BE2C (cell line): ENCODE data around the gene STRIP1.

Experiments
- DNase-seq: peaks from one replicate; pipeline ENCODE4 v3.0.0-alpha.2; 2020
- H3K27me3 ChIP-seq: fragments of 250-450 bp; sonication (Bioruptor Pico); 2 replicates; pipeline ENCODE4 v1.5.1; 2020; ENCODE audit warnings: mild to moderate bottlenecking
- H3K36me3 ChIP-seq: fragments of 250-450 bp; sonication (Bioruptor Pico); 2 replicates; pipeline ENCODE4 v1.5.1; 2020; ENCODE audit warnings: mild to moderate bottlenecking
- H3K4me1 ChIP-seq: fragments of 250-450 bp; sonication (Bioruptor Pico); 2 replicates; pipeline ENCODE4 v1.5.1; 2020
- H3K4me3 ChIP-seq: 2 replicates; pipeline ENCODE4 v1.5.1; 2011; ENCODE audit warnings: low read depth, low read length
- H3K9me3 ChIP-seq: fragments of 250-450 bp; sonication (Bioruptor Pico); 2 replicates; pipeline ENCODE4 v1.5.1; 2020
- TF ChIP-seq, protein P1 (sequence below): IDR thresholded peaks from 2 replicates; pipeline ENCODE4 v1.5.1; 2012; ENCODE audit warnings: mild to moderate bottlenecking, low read depth, low read length

The STRIP1 gene

DNA sequence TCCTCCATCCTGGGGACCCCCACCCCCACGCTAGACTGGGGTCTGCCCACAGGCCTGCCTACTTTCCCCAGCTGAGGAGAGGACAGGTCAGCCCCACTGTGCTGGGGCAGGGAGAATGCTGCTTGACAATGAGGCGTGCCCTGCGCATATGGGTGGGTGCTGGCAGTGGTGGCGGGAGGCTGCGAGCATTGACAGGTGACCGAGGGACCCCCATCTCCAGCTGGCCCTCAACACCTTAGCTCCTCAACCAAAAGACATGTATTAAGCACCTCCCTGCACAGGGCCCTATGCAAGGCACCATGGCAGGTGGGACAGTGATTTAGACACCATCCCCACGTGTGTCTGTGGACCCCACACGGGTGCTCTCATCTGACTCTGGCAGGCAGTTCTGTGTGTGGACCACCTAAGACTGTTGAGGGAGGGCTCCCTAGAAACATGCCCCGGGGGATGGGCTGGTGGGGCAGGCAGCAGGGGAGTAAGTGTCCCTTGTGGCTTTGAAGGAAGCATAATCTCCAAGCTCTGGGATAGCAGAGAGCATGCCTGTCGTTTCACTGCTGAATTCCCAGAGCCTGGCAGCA is 54.4 kb downstream of the STRIP1 start:
- H3K4me1 ChIP-seq: peaks cover 6% of the 10 kb centered on the region
- H3K4me3 ChIP-seq: no peak overlapping the region
- TF ChIP-seq, protein P1, sequence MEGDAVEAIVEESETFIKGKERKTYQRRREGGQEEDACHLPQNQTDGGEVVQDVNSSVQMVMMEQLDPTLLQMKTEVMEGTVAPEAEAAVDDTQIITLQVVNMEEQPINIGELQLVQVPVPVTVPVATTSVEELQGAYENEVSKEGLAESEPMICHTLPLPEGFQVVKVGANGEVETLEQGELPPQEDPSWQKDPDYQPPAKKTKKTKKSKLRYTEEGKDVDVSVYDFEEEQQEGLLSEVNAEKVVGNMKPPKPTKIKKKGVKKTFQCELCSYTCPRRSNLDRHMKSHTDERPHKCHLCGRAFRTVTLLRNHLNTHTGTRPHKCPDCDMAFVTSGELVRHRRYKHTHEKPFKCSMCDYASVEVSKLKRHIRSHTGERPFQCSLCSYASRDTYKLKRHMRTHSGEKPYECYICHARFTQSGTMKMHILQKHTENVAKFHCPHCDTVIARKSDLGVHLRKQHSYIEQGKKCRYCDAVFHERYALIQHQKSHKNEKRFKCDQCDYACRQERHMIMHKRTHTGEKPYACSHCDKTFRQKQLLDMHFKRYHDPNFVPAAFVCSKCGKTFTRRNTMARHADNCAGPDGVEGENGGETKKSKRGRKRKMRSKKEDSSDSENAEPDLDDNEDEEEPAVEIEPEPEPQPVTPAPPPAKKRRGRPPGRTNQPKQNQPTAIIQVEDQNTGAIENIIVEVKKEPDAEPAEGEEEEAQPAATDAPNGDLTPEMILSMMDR: no peak

DNA sequence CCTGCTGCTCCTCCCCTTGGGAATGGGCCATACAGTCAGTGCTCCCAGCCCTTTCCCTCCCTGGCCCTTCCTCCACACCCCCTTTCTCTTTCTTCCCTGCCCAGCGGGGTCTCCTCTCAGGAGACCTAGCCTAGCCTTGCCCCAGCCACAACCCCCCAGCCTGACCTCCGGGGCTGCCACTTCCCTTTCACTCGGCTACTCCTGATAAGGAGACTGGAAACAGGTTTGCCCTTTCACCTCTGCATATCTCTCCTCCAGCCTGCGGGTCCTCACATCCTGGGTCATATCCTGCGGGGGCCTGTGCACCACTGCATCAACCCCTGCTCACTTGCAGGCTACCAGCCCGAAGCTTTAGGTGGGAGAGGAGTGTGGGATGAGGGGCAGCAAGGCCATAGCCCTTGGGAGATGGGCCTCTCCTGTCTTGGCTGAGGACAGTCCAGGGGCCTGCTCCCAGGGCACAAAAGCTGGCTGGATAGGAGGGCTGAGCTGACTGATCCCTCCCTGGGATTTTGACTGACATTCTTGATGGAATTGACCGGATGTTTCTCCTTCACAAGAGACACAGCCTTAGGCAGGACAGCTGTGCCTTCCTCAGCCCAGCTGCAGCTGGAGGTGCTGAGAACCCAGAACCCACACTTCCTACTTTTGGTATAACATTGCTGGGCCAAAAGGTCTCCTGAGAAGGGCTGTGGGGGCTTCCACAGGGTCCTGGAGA is 55.3 kb downstream of the STRIP1 start:
- no peak overlapping the region for H3K4me3 ChIP-seq
- peaks cover 6% of the 10 kb centered on the region for H3K4me1 ChIP-seq
- H3K27me3 ChIP-seq: no peaks in the 10 kb centered on the region
- TF ChIP-seq, protein P1: no peak
- H3K36me3 ChIP-seq: no peaks in the 10 kb centered on the region
- no peaks in the 10 kb centered on the region for H3K9me3 ChIP-seq
- no peak for DNase-seq

More for the DNA sequence above, 54.4 kb downstream of the STRIP1 start:
- Histone ChIP-seq H3K9me3 (no peaks in the 10 kb centered on the region), H3K36me3 (no peaks in the 10 kb centered on the region), H3K27me3 (no peaks in the 10 kb centered on the region)
- no peak for DNase-seq

GRCh38 chr1:110091381-110091780 is 57.0 kb downstream of the STRIP1 start:
- TF ChIP-seq, protein P1: no peak

GRCh38 chr1:110091791-110092190 is 57.4 kb downstream of the STRIP1 start:
- Histone ChIP-seq H3K9me3 (no peaks in the 10 kb centered on the region), H3K4me3 (no peak overlapping the region), H3K4me1 (peaks cover 6% of the 10 kb centered on the region), H3K36me3 (no peaks in the 10 kb centered on the region), H3K27me3 (no peaks in the 10 kb centered on the region)
- TF ChIP-seq, protein P1: no peak
- no peak for DNase-seq

More at GRCh38 chr1:110091381-110091780, 57.0 kb downstream of the STRIP1 start:
- Histone ChIP-seq H3K36me3 (no peaks in the 10 kb centered on the region), H3K4me1 (peaks cover 6% of the 10 kb centered on the region), H3K9me3 (no peaks in the 10 kb centered on the region), H3K27me3 (no peaks in the 10 kb centered on the region), H3K4me3 (no peak overlapping the region)
- no peak for DNase-seq

DNA sequence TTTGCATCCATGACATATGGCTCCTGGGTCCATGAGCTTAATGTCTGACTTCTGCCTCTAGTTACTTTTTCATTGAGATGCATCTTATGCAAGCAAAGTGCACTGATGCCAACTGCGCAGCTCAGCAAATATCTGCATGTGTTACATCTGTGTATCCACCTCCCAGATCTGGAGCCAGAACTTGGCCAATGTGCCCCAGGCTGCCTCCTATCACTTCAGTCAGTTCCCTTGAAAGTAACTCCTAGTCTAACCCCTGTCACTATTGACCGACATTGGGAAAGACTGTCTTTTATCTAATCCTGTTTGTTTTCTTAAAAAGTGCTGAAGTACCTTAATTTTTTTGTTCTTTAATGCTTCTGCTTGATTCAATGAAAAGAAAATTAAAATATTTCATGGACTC is 58.6 kb downstream of the STRIP1 start:
- Histone ChIP-seq H3K4me3 (no peak overlapping the region), H3K4me1 (peaks cover 7% of the 10 kb centered on the region), H3K27me3 (no peaks in the 10 kb centered on the region), H3K36me3 (no peaks in the 10 kb centered on the region), H3K9me3 (no peaks in the 10 kb centered on the region)
- DNase-seq: no peak
- TF ChIP-seq, protein P1: no peak
